ENCODE data around the gene SERTAD1.
"Not testable (repeated sequence)": the region's sequence is repeated elsewhere in the genome, so short reads cannot be mapped to it uniquely, and the experiment has no call there.

SERTAD1 gene, protein sequence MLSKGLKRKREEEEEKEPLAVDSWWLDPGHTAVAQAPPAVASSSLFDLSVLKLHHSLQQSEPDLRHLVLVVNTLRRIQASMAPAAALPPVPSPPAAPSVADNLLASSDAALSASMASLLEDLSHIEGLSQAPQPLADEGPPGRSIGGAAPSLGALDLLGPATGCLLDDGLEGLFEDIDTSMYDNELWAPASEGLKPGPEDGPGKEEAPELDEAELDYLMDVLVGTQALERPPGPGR
- 106 to 144 reads per million in 2 donors for total RNA-seq

DNA sequence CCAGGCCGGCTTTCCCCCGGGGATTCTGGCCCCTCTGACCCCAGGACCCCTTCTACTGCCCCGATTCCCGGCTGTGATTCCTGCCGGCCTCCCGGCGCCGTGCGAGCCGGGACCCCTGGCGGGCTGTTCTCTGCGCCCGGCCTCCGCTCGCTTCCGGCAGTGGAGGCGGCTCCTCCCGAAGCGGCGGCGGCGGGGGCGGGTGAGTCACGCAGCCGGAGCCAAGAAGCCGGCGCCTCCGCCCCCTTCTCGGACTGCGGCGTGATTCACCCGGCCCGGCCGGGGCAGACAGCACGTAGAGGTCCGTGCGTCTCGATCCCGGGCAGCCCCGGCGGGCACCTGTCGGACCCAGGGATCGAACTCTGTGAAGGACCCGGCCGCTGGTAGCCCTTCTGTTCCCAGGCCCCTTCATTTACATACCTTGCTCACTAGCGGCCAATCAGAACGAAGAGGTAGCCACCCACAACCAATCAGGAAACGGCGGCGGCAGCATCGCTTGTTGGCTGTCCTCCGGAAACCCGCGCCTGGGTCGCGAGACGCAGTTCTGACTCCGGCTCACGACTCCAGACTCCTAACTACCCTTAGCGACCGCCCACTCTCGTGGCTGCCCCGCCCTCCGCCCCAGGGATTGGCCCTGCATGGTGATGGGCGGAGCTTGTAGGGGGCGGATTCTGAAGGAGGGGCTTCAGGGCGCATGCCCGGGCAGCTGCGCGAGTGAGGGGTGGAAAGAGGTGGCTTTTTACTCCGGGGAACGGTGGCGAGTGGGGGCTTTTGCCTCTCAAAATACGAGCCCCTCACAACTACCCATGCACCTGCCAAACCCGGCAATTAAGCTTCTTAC is at the start of gene SERTAD1:
SERTAD1 (minus strand) TSS at position 543 of the 838 bp plus-strand sequence. CDS start 2,446 bp downstream, outside the sequence.
- peak; percentile 100 for DNase-seq

DNA sequence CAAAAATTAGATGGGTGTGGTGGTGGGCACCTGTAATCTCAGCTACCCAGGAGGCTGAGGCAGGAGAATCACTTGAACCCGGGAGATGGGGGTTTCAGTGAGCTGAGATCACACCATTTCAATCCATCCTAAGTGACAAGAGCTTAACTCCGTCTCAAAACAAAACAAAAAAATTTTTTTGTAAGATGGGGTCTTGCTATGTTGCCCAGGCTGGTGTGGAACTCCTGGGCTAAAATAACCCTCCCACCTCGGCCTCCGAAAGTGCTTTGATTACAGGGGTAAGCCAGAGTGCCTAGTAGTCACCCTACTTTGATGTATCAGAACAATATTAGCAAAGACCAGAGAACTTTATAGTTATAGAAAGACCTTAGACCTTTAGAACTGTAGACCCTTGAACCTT is 48.9 kb upstream of the SERTAD1 start:
- DNase-seq = no peak

DNA sequence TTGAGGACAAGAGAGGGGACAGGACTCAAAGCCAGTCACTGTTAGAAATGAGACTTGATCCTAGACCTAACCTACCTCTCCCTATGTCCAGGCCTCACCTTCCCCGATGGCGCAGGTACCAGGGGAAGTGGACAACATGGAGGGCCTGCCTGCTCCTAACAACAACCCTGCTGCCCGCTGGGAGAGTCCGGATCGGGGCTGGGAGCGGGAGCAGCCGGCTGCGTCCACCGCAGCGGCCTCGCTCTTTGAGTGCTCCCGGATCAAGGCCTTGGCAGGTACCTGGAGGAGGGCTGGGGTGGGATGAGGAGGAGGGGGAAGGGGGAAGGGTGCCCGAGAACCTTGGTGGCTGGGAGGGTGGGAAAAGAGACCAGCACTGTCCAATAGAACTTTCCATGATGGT is 46.7 kb upstream of the SERTAD1 start:
- no peak for DNase-seq

DNA sequence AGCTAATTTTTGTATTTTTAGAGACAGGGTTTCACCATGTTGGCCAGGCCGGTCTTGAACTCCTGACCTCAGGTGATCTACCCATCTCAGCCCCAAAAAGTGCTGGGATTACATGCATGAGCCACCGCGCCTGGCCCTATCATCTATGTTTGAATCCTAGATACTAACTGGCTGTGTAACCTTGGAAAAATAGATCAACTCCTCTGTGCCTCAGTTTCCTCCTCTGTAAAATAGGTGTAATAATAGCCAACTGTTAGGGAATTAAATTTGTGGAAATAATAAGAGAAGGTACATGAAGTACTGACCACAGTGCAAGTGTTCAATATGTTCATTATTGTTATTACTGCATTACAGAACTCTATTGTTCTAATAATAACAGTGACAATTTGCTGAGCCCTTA is 45.3 kb upstream of the SERTAD1 start:
- DNase-seq = no peak

DNA sequence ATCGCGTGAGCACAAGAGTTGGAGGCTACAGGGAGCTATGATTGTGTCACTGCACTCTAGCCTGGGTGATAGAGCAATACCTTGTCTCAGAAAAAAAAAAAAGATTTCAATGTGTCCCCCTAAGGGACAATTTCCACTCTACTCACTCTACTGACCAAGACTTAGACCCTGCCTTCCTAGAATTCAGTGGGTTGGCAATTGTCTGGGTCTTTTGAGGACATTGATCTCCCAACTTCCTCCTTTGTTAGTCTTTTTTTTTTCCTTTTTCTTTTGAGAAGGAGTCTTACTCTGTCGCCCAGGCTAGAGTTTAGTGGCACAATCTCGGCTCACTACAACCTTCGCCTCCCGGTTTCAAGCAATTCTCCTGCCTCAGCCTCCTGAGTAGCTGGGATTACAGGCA is 43.2 kb upstream of the SERTAD1 start:
- DNase-seq = no peak

DNA sequence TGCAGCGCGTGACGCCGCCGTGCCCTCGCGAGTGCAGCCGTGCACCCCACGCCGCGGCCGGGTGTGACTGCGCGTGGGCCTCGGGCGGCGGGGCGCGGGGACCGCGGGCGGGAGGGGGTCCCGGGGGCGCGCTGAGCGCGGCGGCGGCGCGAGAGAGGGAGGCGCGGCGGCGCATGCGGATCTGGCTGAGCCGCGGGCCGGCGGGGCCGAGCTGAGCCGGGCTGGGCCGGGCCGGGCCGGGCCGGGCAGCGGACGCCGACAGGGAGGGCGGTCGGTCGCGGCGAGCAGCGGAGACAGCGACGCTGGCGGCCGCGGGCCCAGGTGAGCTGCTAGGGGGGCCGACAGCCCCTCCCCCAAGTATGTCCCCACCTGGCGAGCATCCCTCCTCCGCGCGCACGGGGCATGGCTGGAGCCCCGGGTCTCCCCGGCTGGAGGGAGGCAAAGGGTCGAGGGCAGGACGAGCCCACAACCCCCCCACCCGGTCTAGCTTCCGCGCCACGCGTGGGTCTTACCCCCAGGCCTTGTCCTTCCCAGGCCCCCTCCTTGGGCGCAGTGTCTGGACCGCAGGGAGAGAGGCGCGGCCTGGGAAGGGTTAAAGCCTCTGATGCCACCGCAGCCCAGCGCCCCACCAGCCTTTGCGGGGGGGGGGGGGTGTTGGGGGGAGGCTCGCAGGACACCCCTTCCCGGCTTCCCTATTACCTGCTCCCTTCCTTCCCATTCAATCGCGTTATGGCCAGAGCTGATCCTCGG is 41.4 kb upstream of the SERTAD1 start, which contains the start of gene SPTBN4:
SPTBN4 (plus strand) TSS at position 17 of the 750 bp plus-strand sequence. CDS start 5,621 bp downstream, outside the sequence.
- no peak for DNase-seq

DNA sequence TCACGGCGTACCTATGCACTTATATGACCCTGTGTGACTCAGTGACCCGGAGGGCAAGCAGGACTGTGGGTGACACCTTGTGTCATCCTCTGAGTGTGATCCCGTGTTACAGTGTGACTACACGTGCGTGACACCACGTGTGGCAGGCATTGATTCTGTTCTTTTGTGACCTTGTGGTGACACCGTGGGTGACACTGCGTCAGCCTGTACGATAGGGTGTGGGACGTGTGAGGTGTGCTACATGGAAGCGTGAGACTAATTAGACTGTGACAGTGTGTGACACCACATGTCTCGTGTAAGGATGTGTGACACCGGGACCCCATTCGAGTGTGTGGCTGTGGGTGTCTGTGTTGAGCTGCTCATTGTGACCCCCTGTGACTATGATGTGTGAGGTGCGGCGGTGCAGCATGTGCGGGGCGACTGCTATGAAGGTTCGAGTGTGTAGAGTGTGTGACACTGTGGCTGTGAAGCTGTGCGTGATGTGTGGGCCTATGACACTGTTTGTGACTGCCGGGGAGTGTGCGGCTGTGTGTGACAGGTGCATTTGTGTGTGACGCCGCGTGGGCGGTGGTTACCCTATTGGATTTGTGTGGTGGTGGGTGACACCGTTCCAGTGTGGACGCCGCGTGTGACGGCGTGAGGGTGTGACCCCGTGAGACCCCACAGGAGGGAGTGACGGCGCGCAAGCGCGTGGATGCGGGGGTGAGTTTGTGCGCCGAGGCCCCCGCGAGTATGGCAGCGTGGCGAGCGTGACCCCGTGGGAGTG is 40.6 kb upstream of the SERTAD1 start:
- DNase-seq = peak in 4 of 5 experiments; percentile 53 to 95 (median 74)

DNA sequence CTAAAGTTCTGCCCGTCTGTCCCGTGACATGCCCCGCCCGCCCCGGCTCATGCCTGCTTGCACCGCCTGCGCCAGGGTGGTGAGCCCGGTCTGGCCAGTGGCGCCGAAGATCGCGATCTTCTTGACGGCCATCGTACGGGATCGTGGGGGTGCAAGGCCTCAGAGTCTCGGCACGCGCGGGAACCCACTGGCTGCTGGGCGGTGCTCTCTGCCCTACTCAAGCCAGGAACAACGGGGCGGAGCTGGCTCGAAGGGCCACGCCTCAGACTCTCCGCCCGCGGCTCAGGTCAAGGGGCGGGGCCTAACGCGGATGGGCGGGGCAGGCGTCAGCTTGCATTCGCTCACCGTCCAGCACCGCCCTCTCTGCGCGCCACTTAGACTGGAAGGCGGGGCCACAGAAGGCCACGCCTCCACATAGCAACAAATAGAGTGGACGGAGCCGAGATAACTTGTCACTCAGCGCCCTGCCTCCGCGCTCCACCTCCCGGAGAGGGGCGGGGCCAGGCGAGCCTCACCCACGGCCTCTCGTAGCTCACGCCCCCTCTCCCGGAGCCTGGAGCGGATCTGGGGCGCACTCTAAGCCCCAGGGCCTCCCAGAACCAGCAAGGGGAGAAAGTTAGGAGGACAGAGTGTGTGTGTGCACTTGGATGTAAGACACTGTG is 39.9 kb upstream of the SERTAD1 start, which contains the start of gene BLVRB:
BLVRB (minus strand) TSS at position 189 of the 662 bp plus-strand sequence; CDS start at position 132, 57 bp downstream.
- peak; percentile 98 to 100 (median 99) for DNase-seq

DNA sequence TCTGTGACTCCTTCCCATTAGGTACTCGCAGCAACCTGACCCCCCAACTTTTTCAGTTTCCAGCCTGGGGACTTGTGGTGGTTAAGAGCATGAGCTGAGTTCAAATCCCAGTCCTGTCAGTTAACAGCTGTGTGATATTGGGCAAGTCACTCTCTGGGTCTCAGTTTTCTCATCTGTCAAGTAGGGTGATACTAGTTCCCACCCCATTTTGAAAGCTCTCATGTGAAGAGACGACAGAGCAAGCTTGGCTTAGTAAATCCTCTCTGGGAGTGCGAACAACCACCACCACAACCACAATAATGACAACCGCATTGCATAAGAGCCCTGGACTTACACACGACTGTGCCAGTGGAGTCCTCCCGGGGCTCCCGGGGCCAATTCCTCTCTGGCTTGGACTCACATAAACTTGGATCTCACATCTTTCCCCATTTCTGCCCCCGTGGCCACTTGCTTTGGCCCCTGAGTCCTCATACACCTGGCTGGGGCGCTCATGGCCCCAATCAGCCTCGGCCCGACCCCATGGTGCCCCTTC is 39.3 kb upstream of the SERTAD1 start:
- DNase-seq = peak in 3 of 5 experiments; percentile 21 to 79 (median 60)

DNA sequence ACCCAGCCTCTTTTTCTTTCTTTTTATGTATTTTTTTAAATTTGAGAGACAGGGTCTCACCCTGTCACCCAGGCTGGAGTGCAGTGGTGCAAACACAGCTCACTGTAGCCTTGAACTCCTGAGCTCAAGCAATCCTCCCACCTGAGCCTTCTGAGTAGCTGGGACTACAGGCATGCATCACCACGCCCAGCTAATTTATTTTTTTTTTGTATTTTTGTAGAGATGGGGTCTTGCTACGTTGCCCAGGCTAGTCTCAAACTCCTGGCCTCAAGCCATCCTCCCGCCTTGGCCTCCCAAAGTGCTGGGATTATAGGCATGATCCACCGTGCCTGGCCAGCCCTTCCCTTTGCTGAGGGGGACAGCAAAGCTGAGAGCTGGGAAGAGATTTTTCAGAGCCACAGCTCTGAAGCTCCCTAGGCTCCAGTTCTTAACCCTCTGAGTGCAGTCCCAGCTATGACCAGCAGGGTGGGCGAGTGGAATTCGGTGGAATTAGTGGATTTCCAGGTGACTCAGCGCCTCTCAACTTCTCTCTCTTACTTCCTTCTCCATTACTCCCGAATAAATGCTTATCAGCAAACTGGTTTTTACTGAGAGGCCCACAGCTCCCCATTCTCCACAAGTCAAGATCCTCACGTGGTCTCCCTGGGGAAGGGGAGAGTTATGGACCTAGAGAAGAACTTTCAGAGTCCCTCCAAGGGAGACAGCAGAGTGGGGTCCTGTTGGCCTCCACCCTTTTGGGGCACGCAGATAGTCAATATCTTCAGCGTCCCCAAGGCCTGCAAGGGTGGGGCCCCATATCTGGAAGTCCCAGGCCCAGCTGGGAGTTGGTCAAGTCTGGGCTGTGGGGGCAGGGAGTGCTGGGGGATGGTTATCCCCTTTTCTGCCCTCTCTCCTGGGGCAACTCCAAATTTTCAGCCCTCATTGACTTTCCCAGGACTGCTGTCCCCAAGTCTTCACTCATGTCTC is 38.5 kb upstream of the SERTAD1 start:
- DNase-seq = peak; percentile 40 to 63 (median 52)

DNA sequence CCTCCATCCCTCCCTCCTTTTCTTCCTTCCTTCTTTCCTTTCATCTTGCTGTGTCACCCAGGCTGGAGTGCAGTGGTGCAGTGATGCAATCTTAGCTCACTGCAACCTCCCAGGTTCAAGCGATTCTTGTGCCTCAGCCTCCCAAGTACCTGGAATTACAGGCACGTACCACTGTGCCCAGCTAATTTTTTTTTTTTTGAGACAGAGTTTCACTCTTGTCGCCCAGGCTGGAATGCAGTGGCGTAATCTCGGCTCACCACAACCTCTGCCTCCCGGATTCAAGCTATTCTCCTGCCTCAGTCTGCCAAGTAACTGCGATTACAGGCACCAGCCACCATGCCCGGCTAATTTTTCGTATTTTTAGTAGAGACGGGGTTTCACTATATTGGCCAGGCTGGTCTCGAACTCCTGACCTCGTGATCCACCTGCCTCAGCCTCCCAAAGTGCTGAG is 37.8 kb upstream of the SERTAD1 start:
- DNase-seq = not testable (repeated sequence)

DNA sequence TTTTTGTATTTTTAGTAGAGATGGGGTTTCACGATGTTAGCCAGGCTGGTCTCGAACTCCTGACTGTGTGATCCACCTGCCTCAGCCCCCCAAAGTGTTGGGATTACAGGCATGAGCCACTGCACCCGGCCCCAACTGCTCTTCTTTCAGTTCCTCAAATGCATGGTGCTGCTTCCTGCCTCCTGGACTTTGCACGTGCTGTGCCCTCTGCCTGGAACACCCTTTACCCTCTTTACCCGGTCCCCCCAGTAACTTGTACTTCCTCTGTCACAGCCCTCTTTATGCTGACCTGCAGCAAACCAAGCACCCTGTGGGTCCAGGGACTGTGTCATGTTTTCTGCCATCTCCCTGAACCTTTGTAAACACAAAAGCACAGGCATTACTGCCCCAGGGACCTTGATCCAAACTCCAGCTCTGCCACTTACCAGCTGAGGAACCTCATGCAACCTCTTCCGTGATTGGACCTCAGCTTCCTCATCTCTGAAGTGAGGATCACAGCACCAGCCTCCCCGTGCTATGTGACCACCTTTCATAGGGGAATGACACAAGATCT is 36.0 kb upstream of the SERTAD1 start:
- DNase-seq = no peak

DNA sequence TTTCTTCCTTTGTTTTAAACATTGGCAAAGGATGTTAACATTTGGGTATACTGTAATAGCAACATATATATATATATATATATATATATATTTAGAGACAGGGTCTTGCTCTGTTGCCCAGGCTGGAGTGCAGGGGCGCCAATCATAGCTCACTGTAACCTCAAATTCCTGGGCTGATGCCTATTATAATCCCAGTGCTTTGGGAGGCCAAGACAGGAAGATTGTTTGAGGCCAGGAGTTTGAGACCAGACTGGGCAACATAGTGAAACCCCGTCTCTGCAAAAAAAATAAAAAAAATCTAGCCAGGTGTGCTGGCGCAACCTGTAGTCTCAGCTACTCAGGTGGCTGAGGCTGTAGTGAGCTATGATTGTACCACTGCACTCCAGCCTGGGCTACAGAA is 34.4 kb upstream of the SERTAD1 start:
- DNase-seq = no peak

DNA sequence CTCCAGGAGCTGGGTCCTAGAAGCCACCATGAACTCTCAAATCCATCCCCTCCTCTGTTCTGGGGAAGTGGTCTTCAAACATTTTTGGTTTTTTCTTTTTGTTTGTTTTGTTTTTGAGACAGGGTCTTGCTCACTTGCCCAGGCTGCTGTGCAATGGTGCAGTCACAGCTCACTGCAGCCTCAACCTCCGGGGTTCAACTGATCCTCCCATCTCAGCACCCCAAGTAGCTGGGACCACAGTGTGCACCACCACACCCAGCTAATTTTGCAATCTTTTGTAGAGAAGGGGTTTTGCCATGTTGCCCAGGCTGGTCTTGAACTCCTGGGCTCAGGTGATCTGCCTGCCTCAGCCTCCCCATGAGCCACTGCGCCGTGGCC is 32.8 kb upstream of the SERTAD1 start:
- no peak for DNase-seq

DNA sequence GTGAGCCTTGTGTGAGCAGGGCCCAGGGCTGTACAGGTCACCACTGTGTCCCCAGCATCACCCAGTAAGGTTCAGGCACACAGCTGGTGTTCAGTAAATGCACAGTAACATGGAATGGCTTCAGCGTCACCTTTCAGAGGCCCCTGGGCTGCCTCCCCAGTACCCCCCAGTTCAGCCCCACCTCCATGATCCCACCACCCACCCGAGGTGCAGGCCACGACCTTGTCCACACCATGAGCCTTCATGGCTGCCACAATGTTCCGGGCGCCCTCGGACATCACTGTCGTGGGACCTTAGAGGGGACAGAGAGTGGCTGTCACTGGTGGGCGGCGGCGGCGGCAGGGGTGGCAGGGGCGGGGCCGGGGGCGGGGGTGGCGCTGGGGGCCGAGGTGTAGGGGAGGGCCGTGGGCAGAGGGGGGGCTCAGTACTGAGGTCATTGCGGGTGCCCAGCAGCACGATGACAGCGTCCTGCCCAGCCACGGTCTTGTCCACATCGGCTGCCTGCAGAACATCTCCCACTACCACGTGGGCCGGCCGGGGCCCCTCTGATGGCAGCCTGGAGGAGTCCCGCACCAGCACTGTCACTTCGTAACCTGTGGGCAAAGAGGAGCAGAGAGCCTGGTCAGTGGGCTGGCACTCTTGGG is 32.3 kb upstream of the SERTAD1 start:
- DNase-seq = no peak

DNA sequence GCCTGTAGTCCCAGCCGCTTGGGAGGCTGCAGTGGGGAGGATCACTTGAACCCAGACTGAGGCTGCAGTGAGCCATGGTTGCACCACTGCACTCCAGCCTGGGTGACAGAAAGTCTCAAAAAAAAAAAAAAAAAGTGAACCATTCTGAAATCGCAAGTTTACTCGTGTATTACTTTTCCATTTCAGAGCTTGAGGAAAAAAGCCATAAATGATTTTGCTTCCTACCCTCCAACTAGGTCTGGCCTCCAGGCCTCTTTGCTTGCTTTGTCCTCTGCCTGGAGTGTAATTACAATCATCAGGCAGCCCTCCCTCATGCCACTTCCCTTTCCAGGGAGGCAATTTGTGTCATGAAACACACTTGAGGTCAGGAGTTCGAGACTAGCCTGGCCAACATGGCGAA is 31.3 kb upstream of the SERTAD1 start:
- DNase-seq = no peak

DNA sequence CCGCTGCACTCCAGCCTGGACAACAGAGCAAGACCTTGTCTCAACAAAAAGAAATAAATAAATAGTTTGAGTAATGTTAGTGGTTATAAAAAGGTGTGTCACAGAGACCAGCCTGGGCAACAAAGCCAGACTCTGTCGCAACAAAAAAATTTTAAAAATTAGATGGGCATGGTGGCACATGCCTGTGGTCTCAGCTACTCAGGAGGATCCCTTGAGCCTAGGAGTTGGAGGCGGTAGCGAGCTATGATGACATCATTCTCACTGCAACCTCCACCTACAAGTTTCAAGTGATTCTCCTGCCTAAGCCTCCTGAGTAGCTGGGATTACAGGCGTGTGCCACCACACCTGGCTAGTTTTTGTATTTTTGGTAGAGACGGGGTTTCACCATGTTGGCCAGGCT is 28.2 kb upstream of the SERTAD1 start:
- DNase-seq = not testable (repeated sequence)

DNA sequence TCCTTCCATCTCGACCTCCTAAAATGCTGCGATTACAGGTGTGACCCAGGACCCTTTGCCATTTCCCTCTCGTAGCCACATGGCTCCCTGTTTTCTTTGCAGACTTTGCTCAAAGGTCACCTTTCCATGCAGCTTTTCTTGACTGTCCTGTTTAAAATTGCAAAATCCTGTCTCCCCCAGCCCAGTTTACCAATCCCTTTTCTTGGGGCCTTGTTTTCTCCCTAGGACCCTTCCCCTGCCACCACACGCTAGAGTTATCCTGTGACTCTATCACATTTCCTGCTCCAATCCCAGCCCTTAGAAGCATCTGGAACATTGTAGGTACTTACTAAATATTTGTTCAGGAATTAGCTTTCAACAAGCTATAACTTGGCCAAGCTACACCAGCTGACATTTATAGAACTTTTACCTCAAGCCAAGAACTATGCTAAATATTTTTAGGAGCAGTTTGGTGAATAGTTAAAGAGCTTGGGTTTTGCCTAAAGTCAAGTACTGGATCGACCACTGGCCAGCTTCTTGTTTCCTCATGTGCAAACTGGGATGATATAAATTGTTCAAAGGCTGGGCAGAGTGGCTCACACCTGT is 27.5 kb upstream of the SERTAD1 start:
- no peak for DNase-seq

DNA sequence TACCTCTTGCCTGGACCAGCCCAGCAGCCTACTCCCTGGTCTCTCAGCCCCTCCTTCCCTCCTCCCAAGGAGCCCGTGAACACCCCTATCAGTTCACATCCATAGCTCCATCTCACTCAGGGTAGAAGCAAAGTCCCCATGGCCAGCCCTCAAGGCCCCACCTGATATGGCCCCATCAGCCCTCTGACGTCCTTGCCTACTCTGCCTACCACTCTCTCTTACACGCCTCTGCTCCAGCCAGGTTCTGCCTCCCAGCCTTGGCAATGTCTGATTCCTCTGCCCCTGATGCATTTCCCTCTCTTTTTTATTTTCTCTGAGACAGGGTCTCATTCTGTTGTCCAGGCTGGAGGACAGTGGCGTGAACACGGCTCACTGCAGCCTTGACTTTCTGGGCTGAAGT is 26.2 kb upstream of the SERTAD1 start:
- DNase-seq = no peak

Measured in T-helper 2 cell (primary cell).